MM.1S (cell line): ENCODE measurements around the gene PTPRD.

ENCODE experiments used
- EZH2 ChIP-seq: fragments of 300-600 bp; sonication (generic); optimal IDR thresholded peaks from 2 replicates; pipeline ENCODE3; 2017; ENCODE audit warnings: low read depth, mild to moderate bottlenecking, antibody characterized with exemption, low read length, mixed read lengths
- TF ChIP-seq, protein P1 (sequence below): fragments of 300-600 bp; sonication (generic); IDR thresholded peaks from 2 replicates; pipeline ENCODE4 v1.5.1; 2016; ENCODE audit warnings: antibody characterized with exemption, low read length, mixed read lengths

DNA sequence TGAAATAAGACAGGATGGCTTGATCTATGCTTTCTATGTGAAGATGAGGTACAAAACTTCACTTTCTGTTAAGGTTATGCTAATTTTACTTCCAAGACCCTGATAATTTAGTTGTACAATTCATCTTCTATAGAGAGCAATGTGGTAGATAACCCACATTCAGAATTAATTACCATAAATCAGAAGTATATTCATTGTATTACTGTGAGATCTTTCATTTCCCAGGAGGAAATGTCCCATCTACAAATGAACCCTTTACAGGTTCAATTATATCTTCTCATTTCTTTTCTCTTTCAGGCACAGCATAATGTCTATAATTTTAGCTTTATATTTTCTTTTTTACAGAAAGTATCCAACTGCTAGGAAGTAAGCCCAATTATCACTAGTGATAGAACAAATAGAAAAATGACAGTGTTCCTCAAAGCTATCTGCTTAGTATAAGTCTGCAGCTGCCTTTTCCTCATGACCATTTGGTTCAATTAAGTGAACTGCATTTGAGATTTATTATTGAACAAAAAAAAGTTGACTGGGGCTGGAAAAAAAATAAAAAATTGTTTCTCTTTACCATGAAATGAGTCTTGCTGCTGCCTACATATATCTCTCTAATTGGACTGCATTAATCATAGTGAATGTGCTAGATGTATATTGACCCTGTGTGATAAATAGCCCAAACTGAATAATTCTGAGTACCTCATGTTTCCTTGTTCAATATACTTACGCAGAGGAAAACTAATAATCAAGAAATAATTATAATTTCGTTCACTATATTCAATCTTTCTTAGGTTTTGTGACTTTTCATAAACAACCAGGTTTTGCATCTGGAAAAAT lies 1329.4 kb downstream of the PTPRD start:
- no peak for TF ChIP-seq EZH2
- TF ChIP-seq, protein P1, sequence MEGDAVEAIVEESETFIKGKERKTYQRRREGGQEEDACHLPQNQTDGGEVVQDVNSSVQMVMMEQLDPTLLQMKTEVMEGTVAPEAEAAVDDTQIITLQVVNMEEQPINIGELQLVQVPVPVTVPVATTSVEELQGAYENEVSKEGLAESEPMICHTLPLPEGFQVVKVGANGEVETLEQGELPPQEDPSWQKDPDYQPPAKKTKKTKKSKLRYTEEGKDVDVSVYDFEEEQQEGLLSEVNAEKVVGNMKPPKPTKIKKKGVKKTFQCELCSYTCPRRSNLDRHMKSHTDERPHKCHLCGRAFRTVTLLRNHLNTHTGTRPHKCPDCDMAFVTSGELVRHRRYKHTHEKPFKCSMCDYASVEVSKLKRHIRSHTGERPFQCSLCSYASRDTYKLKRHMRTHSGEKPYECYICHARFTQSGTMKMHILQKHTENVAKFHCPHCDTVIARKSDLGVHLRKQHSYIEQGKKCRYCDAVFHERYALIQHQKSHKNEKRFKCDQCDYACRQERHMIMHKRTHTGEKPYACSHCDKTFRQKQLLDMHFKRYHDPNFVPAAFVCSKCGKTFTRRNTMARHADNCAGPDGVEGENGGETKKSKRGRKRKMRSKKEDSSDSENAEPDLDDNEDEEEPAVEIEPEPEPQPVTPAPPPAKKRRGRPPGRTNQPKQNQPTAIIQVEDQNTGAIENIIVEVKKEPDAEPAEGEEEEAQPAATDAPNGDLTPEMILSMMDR = no peak
